Adipocyte (in vitro differentiated cells): ENCODE results near the gene PRG3.

Experiments
- DNase-seq: peaks from one replicate; pipeline ENCODE4 v3.0.0-alpha.2; 2015; ENCODE audit warnings: low read depth
- H3K27me3 ChIP-seq: replicated peaks from 2 replicates; pipeline ENCODE4 v1.7.0; 2013; ENCODE audit warnings: mild to moderate bottlenecking, low read length, moderate library complexity; ENCODE audit not compliant: control insufficient read depth, insufficient read depth
- H3K36me3 ChIP-seq: 2 replicates; pipeline ENCODE4 v1.7.0; 2013; ENCODE audit warnings: low read length, mild to moderate bottlenecking, moderate library complexity; ENCODE audit not compliant: control insufficient read depth, insufficient read depth, severe bottlenecking
- H3K4me1 ChIP-seq: 2 replicates; pipeline ENCODE4 v1.7.0; 2013; ENCODE audit warnings: mild to moderate bottlenecking, low read length, moderate library complexity; ENCODE audit not compliant: control insufficient read depth, insufficient read depth
- H3K4me3 ChIP-seq: 2 replicates; pipeline ENCODE4 v1.7.0; 2013; ENCODE audit warnings: mild to moderate bottlenecking, low read length, moderate library complexity
- H3K9ac ChIP-seq: 2 replicates; pipeline ENCODE4 v1.7.0; 2013; ENCODE audit warnings: mild to moderate bottlenecking, low read length, moderate library complexity
- H3K9me3 ChIP-seq: 2 replicates; pipeline ENCODE4 v1.7.0; 2013; ENCODE audit warnings: mild to moderate bottlenecking, low read length, moderate library complexity; ENCODE audit not compliant: control insufficient read depth

The PRG3 gene

DNA sequence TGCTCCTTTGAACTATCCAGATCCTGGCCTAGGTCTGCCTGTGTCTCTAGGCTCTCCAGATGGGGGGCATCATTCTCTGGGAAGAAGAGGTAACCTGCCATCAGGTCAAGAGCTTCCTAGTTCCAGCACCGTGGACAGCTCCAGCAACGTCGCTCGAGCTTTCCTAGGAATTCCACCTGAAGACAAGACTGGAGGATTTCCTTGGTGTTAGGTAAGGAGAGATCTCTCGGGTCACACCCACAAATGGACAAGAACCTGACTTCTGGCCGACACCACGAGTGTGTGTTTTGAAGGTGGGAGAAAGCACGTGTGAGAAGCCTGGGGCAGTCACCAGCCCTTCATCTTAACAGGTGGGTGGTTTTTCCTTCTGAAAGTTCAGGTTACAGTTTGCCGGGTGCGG is 1.2 kb downstream of the PRG3 start:
- peak; percentile 30 for DNase-seq
- no peak overlapping the region for H3K4me3 ChIP-seq
- no peaks in the 10 kb centered on the region for H3K9me3 ChIP-seq
- no peaks in the 10 kb centered on the region for H3K36me3 ChIP-seq
- H3K27me3 ChIP-seq, result no peaks in the 10 kb centered on the region
- no peak overlapping the region for H3K9ac ChIP-seq
- no peaks in the 10 kb centered on the region for H3K4me1 ChIP-seq

DNA sequence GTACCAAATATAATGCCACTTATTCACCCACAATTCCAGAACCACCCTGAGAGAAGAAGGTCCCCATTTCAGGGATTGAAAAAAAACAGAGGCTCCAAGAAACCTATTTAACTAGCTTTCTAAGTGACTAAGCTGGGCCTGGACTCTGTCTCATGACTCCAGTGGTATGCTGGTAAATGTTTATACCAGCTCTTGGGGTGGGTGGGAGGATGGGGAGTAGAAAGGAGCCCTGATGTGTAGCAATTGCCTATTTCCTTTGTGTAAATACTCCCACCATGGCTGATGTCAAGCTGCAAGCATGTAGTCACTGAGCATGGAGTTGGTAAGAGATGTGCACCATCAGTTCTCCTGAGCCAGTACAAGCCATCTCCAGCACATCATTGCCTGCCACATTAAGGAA is 2.8 kb downstream of the PRG3 start:
- Histone ChIP-seq H3K4me1 (no peaks in the 10 kb centered on the region), H3K9me3 (no peaks in the 10 kb centered on the region), H3K4me3 (no peak overlapping the region), H3K27me3 (no peaks in the 10 kb centered on the region), H3K9ac (no peak overlapping the region), H3K36me3 (no peaks in the 10 kb centered on the region)
- no peak for DNase-seq

DNA sequence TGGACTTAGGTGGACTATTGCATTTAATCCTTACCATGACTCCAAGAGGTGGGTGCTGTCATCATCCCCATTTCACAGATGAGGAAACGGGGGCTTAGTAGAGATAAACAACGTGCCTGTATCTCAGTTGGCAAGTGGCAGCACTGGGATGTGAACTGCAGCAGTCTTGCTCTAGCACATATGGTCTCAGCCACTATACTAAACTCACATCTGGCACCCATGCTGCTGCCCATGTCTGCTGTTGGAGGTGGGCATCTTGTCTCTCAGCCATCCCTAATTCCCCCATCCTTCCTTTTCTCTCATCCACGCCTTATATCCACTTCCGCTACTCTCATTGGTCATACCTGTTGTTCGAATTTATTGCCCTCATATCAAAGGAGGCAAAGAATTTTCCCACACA is 3.8 kb downstream of the PRG3 start:
- no peak overlapping the region for H3K4me3 ChIP-seq
- H3K27me3 ChIP-seq, result no peaks in the 10 kb centered on the region
- no peaks in the 10 kb centered on the region for H3K9me3 ChIP-seq
- no peaks in the 10 kb centered on the region for H3K4me1 ChIP-seq
- H3K9ac ChIP-seq, result no peak overlapping the region
- no peak for DNase-seq
- no peaks in the 10 kb centered on the region for H3K36me3 ChIP-seq

DNA sequence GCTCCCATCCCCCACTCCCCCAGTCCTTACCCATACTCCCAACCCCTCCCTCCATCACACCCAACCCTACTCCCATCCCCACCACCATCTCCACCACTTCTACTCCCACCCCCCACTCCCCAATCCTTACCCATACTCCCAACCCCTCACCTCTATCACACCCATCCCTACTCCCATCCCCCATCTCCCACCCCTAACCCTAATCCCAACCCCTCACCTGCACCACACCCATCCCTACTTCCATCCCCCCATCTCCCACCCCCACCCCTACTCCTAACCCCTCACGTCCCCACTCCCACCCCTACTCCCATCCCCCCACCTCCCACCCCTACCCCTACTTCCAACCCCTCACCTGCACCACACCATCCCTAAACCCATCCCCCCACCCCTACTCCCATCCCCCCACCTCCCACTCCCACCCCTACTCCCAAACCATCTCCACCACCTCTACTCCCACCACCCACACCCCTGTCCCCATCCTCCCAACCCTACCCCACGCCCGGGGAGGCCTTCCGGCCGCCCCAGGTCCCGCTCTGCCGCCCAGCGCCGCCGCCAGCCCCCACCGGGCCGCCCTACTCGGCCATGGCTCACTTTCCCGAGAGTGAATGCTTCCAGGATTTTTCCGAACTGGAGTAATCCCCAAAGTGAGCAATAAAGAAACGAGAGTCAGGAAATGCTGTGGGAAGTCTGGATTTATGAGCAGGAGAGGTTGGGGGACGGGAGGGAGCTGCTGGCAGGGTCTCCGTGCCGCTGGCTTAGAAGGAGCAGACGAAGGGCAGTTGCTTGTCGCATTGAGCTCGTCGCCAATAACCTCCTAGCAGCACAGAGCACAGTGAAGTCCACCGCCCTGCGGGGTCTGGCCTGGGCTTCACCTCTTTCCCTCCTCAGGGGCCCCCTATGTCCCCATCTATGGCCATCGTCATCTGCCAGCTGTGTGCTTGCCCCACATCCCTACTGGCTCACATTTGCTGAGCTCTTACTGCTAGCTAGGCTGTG is 4.6 kb downstream of the PRG3 start:
- no peaks in the 10 kb centered on the region for H3K36me3 ChIP-seq
- H3K4me3 ChIP-seq, result no peak overlapping the region
- no peak for DNase-seq
- H3K4me1 ChIP-seq, result no peaks in the 10 kb centered on the region
- H3K9me3 ChIP-seq, result no peaks in the 10 kb centered on the region
- no peak overlapping the region for H3K9ac ChIP-seq
- H3K27me3 ChIP-seq, result no peaks in the 10 kb centered on the region

DNA sequence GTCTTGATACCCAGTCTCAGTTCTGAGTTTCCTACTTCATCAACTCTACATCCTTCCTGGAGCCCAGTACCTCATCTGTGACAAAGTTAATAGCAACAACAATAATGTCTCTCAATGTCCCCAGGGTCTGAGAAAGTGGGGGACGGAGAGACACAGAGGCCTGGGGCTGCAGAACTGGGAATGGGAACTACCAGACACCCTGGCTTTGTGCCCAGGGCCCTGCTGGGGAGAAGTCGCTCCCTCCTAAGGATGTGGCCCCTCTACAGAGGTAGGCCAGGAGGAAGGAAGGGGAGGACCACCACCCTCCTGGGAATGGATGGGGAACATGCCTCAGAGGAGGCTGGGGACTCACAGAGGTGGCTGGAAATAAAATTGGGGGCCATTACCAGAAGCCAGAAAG is 5.5 kb downstream of the PRG3 start:
- H3K27me3 ChIP-seq, result no peaks in the 10 kb centered on the region
- H3K9ac ChIP-seq, result no peak overlapping the region
- H3K9me3 ChIP-seq, result no peaks in the 10 kb centered on the region
- H3K4me3 ChIP-seq, result no peak overlapping the region
- DNase-seq, result no peak
- no peaks in the 10 kb centered on the region for H3K4me1 ChIP-seq
- H3K36me3 ChIP-seq, result no peaks in the 10 kb centered on the region

DNA sequence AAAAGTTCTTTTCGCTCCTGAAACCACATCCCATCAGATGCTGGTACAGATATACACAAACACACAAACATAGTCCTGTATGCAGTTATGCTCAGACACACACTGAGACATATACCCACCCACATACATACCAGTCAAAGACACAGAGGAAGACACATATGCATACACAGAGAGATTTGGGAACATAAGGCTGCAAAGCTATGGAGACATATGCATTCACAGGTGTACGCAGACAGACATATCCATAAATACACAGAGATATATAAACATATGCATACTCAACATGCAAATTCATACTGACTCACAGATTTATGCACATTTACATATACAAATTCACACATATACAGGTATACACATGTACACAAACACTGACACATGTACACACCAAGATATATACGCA is 6.0 kb downstream of the PRG3 start:
- no peaks in the 10 kb centered on the region for H3K27me3 ChIP-seq
- no peak for DNase-seq
- no peaks in the 10 kb centered on the region for H3K36me3 ChIP-seq
- H3K9me3 ChIP-seq, result no peaks in the 10 kb centered on the region
- no peak overlapping the region for H3K9ac ChIP-seq
- no peaks in the 10 kb centered on the region for H3K4me1 ChIP-seq
- no peak overlapping the region for H3K4me3 ChIP-seq

DNA sequence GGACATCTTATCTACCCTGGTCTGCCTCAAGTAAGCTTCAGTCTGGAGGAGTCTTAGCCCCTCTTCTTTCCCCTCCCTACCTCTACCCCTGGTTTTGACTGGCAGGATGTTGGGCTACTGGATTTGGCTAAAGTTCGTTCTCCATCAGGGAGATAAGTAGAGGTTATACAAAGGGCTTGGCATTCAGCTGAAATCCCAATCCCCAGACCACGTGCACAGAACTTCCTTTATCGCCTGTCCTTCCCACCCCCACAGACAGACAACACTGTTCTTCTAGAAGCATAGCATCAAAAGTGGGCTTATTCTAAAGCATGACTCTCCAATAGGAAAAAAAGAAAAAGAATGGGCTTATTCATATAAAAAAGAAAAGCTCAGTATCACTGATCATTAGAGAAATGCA is 7.8 kb downstream of the PRG3 start:
- Histone ChIP-seq H3K4me1 (no peaks in the 10 kb centered on the region), H3K27me3 (no peaks in the 10 kb centered on the region), H3K9ac (no peak overlapping the region), H3K36me3 (no peaks in the 10 kb centered on the region), H3K4me3 (no peak overlapping the region), H3K9me3 (no peaks in the 10 kb centered on the region)
- no peak for DNase-seq

DNA sequence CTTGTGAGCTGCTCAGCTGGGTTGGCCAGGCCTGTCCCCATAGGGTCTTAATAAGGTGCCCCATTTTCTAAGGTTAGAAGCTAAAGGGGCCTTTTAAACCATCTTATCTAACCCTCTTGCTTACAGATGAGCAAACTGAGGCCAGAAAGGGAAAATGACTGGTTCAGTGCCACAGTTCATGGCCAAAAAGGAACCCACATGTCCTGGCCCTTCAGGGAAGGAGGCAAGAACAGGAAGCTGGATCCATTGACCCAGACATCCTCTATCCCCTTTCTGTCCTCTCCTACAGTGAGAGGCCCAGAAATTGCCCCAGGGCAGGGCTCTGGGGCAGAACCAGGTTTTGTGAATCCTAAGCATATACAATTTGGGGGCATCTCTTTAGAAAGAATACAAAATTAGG is 10.0 kb downstream of the PRG3 start:
- H3K27me3 ChIP-seq, result peaks cover under 1% of the 10 kb centered on the region
- no peaks in the 10 kb centered on the region for H3K9me3 ChIP-seq
- H3K9ac ChIP-seq, result no peak overlapping the region
- H3K4me3 ChIP-seq, result no peak overlapping the region
- DNase-seq, result no peak
- no peaks in the 10 kb centered on the region for H3K4me1 ChIP-seq
- H3K36me3 ChIP-seq, result no peaks in the 10 kb centered on the region

DNA sequence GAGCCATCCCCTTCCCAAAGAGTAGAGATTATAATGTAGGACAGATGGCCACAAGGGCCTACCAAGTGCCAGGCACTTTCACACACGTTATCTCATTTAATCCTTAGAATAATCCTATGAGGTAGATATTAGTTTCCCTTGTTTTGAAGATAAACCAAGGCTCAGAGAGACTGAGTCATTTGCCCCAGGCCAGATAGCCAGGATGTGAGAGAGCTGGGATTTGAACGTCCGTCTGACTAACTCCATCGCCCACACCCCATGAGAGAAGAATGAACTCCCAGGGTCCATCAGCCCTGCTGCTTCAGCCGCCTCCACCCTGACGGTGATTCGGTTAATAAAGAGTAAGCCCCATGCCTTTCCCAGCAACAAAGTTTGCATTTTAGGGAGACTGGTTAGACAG is 10.7 kb downstream of the PRG3 start:
- DNase-seq, result peak; percentile 31
- Histone ChIP-seq H3K4me1 (no peaks in the 10 kb centered on the region), H3K36me3 (no peaks in the 10 kb centered on the region), H3K9ac (no peak overlapping the region), H3K27me3 (peaks cover 4% of the 10 kb centered on the region), H3K4me3 (no peak overlapping the region), H3K9me3 (no peaks in the 10 kb centered on the region)

DNA sequence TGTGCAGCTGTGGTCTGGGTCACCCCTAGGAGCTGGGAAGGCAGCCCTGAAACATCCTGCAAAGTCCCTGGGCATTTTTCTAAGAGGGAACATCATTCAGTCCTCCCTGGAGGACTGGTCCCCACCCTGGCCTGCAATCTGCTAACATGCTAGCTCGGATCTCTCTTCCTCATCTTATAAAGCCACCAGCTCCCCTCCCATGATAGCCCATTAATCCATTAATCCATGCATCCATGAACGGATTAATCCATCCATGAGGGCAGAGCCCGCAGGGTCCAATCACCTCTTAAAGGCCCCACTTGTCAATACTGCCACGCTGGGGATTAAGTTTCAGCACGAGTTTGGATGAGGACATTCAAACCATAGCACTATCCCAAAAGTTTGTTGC is 12.1 kb downstream of the PRG3 start:
- DNase-seq, result no peak
- no peaks in the 10 kb centered on the region for H3K36me3 ChIP-seq
- no peak overlapping the region for H3K4me3 ChIP-seq
- H3K4me1 ChIP-seq, result no peaks in the 10 kb centered on the region
- H3K27me3 ChIP-seq, result peaks cover 9% of the 10 kb centered on the region
- no peaks in the 10 kb centered on the region for H3K9me3 ChIP-seq
- no peak overlapping the region for H3K9ac ChIP-seq

DNA sequence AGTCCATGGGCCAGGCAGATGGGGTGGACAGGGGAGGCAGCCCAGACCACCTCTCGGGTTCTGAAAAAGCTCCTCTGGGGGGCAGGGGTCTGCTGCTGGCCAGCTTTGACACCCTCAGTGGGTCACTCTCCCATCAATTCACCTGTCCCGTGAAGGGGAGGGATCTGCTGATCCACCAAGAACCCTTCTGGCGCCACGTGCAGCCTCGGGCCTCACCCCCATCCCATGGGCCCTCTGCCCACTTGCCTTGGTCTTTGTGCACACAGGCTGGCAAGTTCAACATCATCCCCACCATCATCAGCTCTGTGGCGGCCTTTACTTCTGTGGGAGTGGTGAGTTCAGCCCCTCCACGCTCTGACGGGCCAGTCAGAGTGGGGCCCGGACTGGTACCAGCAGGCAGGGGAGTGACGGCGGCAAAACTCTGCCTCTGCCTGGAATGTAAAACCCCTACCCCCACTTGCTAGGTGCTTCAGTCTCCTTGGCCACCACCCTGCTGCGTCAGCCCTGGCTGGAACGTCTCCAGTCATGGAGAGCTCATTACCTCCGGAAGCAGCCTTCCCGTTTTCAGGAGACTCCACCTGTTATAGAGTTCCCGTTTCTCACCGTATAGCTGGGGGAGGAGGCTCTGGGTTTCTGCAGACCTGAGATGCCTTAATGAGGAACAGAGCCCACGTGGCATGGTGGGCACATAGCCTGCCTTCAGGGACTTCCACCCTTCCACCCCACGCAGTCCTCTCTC is 12.7 kb downstream of the PRG3 start:
- Histone ChIP-seq H3K4me3 (no peak overlapping the region), H3K27me3 (peaks cover 9% of the 10 kb centered on the region), H3K9me3 (no peaks in the 10 kb centered on the region), H3K4me1 (no peaks in the 10 kb centered on the region), H3K9ac (no peak overlapping the region), H3K36me3 (no peaks in the 10 kb centered on the region)
- no peak for DNase-seq
